Glomerular visceral epithelial cell (primary cell): Measurements from ENCODE around the gene SMC3.
"Not testable (repeated sequence)": the region's sequence is repeated elsewhere in the genome, so short reads cannot be mapped to it uniquely, and the experiment has no call there.

Experiments used
- DNase-seq: peaks from one replicate; pipeline ENCODE4 v3.0.0-alpha.2; 2016; ENCODE audit errors: extremely low spot score

Gene SMC3

GRCh38 chr10:110576220-110576619, 8.7 kb downstream of the SMC3 start:
- DNase-seq = peak; percentile 38

DNA sequence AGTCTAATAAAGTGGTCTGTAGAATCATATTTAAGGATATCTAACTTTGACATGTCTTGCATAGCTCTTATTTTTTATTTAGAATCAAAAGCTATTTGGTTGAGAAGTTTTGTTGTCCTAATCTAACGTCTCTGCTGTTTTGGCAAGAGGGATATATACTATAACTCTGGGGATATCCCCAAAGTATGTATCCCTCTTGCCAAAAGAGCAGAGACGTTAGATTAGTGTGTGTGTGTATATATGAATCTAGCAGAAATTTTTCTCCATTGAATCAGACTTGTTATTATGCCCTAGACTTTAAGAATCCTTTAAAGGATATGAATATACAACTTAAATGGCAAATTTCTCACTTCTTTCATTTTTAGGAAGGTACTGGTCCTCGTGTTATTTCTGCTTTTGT, 9.6 kb downstream of the SMC3 start:
- DNase-seq = no peak

DNA sequence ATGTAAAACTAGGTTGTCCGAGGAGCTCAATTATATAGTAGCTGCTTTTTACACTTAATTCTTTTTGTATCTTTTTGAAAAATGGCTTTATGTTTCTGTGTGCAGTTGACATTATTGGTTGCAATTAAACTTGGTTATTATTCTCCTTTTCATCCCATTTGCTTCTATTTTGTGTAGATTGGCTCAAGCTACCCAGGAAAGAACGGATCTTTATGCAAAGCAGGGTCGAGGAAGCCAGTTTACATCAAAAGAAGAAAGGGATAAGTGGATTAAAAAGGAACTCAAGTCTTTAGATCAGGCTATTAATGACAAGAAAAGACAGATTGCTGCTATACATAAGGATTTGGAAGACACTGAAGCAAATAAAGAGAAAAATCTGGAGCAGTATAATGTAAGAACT, 16.5 kb downstream of the SMC3 start:
- DNase-seq = no peak

DNA sequence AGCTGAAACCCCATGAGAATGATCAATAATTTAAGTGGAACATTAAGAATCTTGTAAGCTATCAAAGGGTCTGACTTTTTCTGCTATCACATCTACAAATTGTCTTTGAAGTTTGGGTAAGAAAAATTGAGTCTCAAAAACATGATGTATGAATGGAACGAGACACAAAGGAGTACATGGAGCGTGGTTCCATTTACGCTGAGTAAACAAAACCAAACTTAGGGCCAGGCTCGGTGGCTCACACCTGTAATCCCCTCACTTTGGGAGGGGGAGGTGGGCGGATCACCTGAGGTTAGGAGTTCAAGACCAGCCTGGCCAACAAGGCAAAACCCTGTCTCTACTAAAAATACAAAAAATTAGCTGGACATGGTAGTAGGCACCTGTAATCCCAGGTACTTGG, 24.3 kb downstream of the SMC3 start:
- no peak for DNase-seq

GRCh38 chr10:110597476-110597875, 30.0 kb downstream of the SMC3 start:
- no peak for DNase-seq

DNA sequence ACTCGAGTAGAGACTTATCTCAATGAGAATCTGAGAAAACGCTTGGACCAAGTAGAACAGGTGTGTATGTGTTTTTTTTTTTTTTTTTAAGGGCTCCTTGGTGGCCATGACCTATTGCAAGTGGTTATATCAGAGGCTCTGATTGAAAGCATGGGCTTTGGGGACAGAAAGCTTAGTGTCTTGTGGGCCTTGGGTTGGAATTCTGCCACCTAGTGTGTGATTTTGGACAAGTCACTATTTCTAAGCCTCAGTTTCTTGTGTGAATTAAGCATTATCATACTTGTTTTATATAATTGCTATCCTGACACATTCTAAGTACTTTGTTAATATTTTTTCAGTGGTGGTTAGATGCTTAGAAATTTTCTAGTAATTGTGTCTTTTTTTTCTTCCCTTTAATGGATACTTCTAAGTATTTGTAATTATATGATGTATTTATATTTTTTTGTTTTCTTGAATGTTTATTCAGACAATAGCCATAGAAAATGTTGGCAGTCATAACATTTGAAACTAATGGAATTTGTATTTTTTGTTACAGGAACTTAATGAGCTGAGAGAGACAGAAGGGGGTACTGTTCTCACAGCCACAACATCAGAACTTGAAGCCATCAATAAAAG, 33.1 kb downstream of the SMC3 start:
- peak; percentile 66 for DNase-seq

GRCh38 chr10:110601581-110601980, 34.1 kb downstream of the SMC3 start:
- DNase-seq = no peak

- no peak for DNase-seq
These were observed 40.6 kb downstream of the SMC3 start for GRCh38 chr10:110608087-110608486.

DNA sequence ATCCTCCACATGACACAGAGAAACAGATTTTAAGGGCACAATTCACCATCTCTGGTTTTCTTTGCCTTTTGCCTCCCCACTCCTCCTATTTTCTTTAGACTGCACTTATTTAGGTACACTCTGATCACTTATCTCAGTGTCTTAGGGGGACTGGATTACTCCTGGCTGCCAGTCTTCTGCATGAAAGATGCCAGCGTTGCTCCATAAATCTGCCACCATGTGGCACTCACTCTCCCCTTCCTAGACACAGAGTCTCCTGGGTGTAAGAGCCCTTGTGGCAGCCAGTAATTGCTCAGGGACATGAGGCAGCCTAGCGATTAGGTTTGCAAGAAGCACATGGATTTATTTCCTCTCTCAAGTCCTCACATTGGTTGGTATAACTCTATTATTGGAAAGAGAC, 42.1 kb downstream of the SMC3 start:
- DNase-seq = peak; percentile 16

GRCh38 chr10:110610308-110610774, 42.8 kb downstream of the SMC3 start:
- peak; percentile 63 for DNase-seq

GRCh38 chr10:110610781-110611180, 43.3 kb downstream of the SMC3 start:
- not testable (repeated sequence) for DNase-seq

GRCh38 chr10:110612087-110612486, 44.6 kb downstream of the SMC3 start:
- DNase-seq = no peak

DNA sequence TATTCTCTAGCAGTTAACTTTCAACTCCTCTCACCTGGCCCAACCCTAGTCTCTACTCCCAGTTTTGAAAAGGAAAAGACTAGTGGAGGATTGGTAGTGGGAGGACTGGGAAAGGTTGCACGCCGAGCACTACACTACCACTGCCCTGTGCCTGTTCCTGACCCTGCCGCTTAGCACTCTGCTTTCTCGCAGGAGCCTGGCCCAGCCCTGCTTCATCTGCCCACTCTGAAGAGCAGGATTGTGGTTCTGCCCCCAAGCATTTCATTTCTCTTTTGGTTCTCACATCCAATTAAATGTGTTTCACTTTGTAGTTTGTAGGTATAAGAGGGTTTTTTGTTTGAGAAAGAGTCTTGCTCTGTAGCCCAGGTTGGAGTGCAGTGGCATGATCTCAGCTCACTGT, 45.1 kb downstream of the SMC3 start:
- DNase-seq = no peak

GRCh38 chr10:110613341-110613995, 46.0 kb downstream of the SMC3 start:
- no peak for DNase-seq

GRCh38 chr10:110613996-110614495, 46.6 kb downstream of the SMC3 start:
- no peak for DNase-seq

DNA sequence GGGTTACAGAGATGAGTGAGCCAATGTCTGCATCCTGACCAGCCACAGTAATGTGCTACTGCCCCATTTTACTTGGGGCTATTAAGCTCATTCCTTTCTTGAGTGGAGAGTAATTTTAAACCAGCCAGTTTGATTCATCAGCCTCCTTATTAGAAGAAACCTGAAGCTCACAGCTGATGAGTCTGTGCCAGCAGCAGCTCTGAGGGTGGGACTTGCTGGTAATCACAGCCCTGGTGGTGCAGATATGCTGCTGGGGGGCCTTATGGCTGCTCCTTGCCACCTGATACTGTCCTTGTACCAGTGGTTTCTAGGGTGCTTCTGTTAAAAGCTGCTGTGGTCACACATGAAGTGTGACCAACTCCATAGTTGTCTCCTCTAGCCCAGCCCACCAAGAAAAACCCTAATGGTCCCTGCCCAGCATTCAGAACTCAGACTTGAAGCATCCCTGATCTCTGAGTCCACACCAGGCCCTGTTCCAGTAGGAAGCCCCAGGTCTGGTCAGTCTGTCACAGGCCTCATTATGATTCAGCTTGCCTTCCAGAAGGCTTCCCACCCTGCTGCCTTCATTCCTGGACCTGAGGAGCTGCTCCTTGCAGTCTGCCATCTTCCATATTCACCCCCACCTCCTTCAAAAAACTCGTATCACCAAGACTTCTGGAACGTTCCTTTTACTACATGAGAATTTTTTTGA, 47.7 kb downstream of the SMC3 start:
- DNase-seq = no peak

DNA sequence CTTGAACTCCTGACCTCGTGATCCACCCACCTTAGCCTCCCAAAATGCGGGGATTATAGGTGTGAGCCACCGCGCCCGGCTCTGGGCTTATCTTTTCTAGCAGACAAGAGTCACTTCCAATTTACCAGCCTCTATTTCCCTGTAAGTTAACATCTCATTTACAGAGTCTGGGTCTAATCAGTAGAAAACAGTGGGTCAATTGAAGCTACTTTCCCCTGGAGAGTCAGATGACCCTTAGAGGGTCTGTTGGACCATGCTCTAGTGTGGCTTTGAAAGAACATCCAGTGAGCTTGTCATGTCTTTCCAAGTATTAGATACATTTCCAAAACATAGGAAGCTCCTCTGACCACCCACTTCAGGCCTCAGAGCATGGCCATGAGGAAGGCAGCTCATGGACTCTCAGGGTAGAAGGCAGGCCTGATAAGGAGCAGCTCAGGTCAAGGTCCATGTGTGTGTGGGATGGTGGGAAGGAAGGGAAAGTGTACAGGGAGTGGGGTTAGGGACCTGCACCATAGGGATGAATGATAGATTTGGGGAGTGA, 49.1 kb downstream of the SMC3 start:
- DNase-seq = no peak

DNA sequence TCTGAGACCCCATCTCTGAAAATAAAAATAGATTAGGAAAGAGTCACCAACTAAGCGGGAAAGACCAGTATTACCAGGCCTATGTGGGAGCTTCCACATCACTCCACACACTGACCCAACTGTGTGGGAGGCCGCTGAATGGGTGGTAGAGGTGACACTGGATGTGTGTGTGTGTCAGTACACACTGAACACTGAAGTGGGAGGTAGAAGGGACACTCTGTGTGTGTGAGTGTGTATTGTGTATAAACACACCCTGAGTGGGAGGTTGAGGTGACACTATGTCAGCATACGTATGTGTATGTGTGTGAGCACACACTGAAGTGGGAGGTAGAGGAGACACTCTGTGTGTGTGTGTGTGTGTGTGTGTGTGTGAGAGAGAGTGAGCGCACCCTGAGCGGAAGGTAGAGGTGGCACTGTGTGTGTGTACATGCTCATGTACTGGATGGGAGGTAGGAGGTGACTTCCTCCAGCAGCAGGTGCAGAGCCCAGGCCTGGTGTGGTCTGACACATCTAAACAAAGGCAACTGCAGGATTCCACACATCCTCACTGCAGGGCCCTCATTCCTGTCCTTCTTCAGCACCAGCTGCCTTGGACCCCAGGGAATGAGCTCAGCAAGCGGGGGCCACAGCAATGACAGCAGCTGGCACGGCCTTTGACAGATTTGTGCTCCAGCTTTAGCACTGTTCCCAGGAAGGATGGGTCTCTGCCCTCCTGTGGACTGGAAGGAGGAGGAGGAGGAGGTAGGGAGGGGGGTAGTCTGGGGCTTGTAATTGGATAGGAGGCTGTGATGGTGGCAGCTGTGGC, 50.1 kb downstream of the SMC3 start:
- no peak for DNase-seq

DNA sequence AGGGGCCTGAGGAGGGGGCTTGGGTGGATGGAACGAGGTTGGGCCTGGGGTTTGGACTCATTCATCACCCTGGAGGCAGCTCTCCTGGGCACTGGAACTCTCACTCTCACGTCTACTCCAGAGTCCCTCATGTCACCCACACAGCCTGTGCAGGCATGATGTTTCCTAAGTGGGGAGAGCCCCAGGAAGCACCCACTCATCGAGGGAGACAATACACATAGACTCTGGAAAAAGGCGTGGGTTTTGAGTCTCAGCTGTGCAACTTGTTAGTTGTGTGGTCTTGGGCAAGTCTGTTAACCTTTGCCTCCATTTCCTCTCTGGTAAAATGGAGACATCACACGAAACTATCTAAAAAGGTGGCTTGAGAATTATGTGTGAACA, 50.7 kb downstream of the SMC3 start:
- no peak for DNase-seq

DNA sequence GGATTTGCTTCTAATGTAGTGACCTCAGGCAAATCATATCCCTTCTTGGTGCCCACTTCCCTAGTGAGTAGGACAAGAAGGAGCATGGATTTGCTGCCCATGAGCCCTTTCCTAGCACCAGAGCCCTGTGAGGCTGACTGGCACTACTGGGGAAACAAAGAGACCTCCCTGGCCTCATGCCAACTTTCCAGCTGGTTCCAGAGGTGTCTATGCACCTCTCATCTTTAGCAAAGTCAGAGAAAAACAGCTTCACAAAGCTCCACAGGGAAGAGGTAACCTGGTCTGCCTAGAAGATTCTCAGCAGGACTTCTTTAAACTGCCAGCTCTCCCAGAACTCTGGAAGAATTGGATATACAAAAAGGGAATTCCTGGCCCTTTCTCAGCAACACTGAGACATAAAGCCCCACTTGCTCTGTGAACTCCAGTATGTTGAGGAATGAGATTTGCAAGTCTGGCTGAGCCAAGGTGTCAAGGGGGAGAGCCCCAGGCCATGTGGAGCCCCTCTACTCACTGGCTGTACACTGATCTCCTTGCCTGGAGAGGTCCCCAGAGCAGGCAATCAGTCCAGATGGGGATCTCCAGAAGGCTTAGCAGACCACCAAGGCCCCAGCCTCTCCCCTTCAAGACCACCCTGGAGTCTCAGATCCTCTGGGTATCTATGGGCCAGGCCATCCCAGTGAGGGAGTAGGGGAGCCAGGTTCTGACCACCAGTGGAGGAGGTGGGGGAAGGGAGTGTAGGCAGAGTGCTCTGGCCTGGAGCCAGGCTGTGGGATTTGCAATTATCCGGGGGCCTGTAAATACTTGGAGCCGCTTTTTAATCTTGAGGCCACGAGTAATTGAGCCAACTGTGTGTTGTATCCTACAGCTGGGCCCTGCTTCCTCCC, 52.3 kb downstream of the SMC3 start:
- no peak for DNase-seq

- DNase-seq = no peak
These were observed 52.9 kb downstream of the SMC3 start for GRCh38 chr10:110620398-110620719.
